PFSK-1 (cell line): ENCODE data around the gene TMEM255B.

ENCODE experiments used
- POLR2AphosphoS5 ChIP-seq: IDR thresholded peaks from 2 replicates; pipeline ENCODE4 v1.6.1; 2012; ENCODE audit warnings: low read depth, mild to moderate bottlenecking, control low read depth, low read length, moderate library complexity
- TAF1 ChIP-seq: IDR thresholded peaks from 2 replicates; pipeline ENCODE4 v1.6.1; 2012; ENCODE audit warnings: low read length, control low read depth, borderline replicate concordance; ENCODE audit not compliant: insufficient read depth

DNA sequence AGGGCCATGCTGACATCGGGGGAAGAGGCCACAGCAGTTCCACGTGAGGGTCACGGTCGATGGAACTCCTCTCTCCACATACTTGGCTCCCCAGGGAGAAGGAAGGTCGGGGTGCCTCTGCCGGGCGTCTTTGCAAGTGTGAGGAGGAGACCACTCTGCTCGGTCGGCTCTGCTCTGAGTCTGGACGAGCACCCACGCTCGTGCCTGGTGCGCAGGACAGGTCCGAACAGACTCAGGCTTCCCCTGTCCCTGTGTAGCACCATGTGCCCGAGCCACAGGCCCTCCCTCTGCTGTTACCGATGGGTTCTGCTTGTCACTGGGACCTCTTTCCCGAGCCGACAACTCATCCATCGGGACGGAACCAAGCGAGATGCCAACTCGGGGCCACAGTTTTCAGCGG, 35.1 kb downstream of the TMEM255B start:
- TF ChIP-seq POLR2AphosphoS5 (no peak), TAF1 (no peak)
